ENCODE measurements around the gene TEX11.

Gene TEX11

DNA sequence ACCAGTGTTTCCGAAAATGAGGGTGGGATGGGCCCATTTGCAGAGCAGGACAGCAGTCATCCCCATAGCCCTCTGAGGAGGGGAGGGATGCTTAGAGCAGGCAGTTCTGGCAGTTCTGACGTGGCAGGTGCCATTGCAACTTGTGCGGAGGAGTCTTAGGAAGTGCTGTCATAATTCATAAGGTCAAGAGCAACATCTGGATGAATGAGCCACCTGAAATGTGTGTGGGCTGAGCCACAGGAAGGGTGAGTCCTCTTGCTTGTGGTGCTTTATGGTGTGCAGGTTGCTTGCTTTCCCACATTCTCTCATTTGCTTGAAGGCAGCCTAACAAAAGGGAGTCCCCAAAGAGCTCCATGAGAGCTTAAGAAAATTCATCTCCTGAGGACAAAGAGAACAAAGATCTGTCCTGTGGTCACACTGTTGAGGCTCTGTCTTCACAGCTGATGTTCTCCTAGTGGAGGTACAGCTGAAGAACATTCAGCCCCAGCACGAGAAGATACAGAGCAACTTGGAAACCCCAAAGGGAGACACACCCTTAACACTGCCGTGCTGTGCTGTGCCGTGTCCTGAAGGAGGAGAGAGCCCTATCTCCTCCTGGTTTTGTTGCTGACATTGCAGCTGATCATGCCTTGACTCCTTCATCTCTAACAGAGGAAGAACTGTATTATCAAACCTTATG, 403.6 kb downstream of the TEX11 start:
- in situ Hi-C loops (cut with MboI; ENCODE audit: low sequenced_read_pairs) = no loop called here

- in situ Hi-C loops (cut with MboI; ENCODE audit: low sequenced_read_pairs) = no loop called here
These were observed 407.7 kb downstream of the TEX11 start for GRCh38 chrX:70500826-70501225.

DNA sequence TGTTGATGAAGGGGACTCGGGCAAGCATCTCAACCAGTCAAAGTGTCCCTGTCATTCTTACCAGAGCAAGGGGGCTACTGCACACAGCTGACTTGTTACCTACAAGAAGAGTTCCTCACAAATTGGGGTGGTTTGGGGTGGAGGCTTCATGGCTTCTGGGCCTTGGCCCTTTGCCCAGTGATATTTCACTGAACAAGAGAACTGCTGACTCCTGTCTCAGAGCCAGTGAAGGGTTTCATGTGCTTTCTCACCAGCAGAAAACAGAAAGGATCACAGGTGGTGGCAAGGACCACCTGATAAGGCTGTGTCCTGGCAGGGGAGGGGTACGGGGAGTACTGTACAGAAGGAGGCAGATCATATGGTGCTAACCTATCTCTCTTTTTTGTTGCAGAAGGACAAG, 410.4 kb downstream of the TEX11 start:
- in situ Hi-C loops (cut with MboI; ENCODE audit: low sequenced_read_pairs) = no loop called here

GRCh38 chrX:70497026-70497425, 411.5 kb downstream of the TEX11 start:
- in situ Hi-C loops (cut with MboI; ENCODE audit: low sequenced_read_pairs) = no loop called here

DNA sequence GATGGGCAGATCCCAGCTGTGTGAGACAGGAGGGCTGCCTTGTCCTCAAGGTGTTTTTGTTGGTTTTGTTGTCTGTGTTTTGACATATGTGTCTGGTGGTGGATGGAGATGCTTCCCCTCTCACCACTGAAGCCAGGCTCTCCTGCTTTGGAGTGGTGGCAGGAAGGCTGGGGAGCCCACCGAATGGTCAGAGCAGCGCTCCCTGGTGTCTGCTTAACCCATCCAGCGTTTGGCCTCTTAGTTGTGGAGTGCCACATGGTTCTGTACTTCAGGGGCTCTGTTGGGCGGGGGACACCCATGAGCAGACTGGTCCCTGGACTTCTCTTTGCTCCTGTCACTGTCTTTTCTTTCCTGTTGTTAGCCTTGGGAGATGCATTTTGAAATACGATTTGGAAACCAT, 412.0 kb downstream of the TEX11 start:
- in situ Hi-C loops (cut with MboI; ENCODE audit: low sequenced_read_pairs) = no loop called here

DNA sequence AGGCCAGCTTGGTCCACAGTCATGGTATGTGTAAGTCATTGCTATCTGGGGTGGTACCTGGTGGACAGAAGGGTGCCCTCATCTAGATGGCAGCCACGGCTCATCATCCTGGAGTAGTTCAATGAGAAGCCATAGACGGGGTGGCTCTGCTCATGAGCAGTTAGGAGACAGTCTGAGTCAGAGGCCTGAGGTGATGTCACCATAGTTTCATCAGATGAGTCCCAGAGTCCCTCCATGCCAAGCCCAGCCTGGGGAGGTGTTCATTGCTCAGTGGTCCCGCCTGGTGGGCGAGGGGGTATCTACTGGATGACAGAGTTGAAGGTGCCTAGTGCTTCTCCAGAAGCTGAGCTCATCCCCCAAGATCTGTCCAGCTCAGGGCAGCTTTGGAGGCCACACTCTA, 414.1 kb downstream of the TEX11 start:
- in situ Hi-C loops (cut with MboI; ENCODE audit: low sequenced_read_pairs) = no loop called here

- in situ Hi-C loops (cut with MboI; ENCODE audit: low sequenced_read_pairs) = no loop called here
These were observed 419.7 kb downstream of the TEX11 start for GRCh38 chrX:70488856-70489255.

DNA sequence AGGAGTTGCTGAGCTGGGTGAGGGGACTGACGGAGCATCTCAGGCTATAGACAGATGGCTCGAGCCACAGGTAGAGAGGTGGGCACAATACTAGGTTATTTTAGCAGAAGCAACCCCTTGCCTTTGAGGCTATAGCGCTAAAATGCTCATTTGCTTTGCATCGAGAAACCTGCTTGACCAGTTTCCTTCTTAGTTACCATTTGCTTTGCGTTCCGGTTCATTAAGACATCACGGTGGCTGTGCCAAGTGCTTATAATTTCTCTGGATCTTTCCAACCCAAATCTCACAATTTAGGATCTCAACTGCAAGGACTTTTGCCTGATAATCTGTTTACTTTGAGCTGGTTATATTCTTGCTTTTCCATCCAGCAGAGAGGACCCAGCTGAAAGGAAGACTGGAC, 423.0 kb downstream of the TEX11 start:
- in situ Hi-C loops (cut with MboI; ENCODE audit: low sequenced_read_pairs) = no loop called here

DNA sequence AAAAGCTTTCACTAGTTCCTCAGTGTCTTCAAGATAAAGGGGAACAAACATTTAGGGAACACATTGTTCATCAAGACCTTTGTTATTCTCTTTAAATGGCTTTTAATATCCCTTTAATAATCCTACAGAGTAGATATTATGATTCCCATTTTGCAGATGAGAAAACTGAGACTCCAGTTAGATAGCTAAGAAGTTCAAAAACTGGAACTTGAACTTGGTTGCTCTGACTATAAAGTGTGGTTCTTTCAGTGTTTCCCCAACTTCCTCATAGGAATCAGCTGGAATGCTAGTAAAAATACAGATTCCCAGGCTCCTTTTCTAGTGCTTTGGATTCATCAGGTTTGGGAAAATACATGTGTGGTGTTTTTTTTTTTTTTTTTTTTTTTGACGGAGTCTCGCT, 426.2 kb downstream of the TEX11 start:
- in situ Hi-C loops (cut with MboI; ENCODE audit: low sequenced_read_pairs) = no loop called here

DNA sequence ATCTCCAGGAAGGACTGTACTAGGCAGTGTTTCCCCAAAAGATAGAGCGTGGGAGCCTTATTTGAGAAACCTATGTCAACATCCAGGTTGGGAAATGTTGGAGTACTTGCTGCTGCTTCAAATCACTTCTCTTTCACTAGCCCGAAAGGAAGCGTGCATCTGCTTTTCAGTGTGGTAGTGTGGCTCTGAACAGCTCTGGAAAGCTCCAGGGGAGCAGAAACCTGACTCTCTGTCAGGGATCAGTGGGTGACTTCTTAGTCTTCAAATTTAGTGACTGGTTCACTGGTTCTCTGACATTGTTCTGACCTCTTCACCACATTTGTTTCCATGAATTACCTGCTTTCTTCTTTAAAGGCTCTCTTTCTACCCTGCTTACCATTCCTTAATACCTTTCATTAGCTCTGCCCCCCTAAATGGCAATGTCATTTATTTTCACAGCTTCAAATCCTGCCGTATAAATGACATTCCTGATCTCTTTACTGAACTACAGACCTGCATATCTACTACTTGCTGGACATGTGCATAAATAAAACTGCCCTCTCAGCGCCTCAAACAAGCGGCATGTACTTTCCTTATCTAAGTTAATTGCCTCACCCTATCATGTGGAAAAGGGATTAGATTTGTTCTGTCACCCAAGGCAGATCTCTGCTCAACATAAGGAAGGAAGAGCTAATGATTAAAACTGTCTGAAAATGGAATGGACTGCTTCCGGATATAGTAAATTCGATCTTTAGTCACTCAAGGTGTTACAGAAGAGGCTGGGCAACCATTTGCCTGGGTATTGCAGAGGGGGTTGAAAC, 426.8 kb downstream of the TEX11 start:
- in situ Hi-C loops (cut with MboI; ENCODE audit: low sequenced_read_pairs) = no loop called here

DNA sequence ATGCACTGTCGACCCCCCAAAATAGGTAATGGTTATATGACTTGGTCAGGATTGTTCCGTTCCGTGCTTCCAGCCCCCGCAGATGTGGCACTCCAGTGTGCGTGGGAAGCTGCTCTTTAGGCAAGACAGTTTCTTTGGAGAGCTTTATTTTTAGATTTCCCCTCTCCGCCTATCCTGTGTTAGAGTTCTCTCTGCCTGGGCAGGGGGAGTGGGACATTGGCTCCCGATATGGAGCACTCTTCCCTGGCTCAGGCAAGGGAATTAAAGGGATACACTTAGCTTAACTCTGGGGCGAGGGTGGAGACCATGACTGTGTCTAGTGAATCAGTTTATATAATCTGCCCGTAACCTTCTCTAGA, 427.9 kb downstream of the TEX11 start:
- in situ Hi-C loops (cut with MboI; ENCODE audit: low sequenced_read_pairs) = no loop called here

GRCh38 chrX:70479922-70480659, 428.4 kb downstream of the TEX11 start:
- in situ Hi-C loops (cut with MboI; ENCODE audit: low sequenced_read_pairs) = no loop called here

DNA sequence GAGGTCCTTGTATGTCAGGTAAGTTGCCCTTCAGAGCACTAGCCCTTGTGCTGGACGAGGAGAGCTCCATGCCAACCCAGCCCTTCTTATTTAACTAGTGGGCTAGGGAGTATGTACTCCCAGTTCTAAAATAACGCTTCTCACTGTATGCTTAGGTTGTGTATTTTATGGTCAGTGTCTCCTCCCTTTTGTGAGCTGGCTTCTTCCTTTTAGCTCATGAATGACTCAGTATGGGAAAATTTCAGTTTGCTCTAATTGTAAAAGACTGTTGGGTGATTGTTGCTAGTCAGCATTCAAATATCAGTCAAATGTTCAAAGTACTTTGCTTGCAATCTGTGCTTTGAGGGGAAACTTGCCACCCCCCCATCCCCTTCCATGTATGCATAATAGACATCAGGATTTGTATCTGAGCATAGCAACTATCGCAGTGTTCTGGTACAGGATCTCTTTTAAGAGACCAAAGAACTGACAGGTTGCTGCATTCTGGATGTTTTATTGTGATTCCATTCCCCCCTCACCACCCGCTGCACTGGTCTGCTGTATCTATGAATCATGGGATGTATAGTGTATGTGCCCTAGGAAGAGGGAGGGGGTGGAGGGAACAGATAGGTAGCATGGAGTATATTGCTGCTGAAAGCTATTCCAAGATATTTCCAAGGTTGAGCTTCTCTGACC, 429.1 kb downstream of the TEX11 start:
- in situ Hi-C loops (cut with MboI; ENCODE audit: low sequenced_read_pairs) = no loop called here

Measured in HL-60/S4 treated with phorbol 12-myristate 13-acetate at 8.2 ng/mL for 4 days and 3 days (cell line).